DND-41 (cell line): ENCODE results near the gene INTS12.

Experiments used
- ATAC-seq: fragments of 200-7000 bp; cut with Tn5 transposase; 3 replicates; pipeline ENCODE4 v1.9.1; 2021; ENCODE audit warnings: low read depth; ENCODE audit not compliant: insufficient read depth
- DNase-seq: peaks from one replicate; pipeline ENCODE4 v3.0.0-alpha.2; 2020
- H2AFZ ChIP-seq: 2 replicates; pipeline ENCODE4 v1.6.0; 2012; ENCODE audit warnings: low read depth, low read length
- H3K27ac ChIP-seq: 2 replicates; pipeline ENCODE4 v1.5.1; 2012; ENCODE audit warnings: low read length, inconsistent platforms
- H3K27me3 ChIP-seq: fragments of 200-600 bp; sonication (generic); 2 replicates; pipeline ENCODE4 v1.6.0; 2012; ENCODE audit warnings: low read length, mild to moderate bottlenecking, inconsistent platforms; ENCODE audit not compliant: insufficient read depth, poor library complexity
- H3K36me3 ChIP-seq: 2 replicates; pipeline ENCODE4 v1.5.1; 2012; ENCODE audit warnings: low read length, inconsistent platforms; ENCODE audit not compliant: insufficient read depth
- H3K4me1 ChIP-seq: 2 replicates; pipeline ENCODE4 v1.5.1; 2012; ENCODE audit warnings: mild to moderate bottlenecking, low read length; ENCODE audit not compliant: insufficient read depth
- H3K4me2 ChIP-seq: 2 replicates; pipeline ENCODE4 v1.6.0; 2012; ENCODE audit warnings: mild to moderate bottlenecking, moderate library complexity, low read length, inconsistent platforms; ENCODE audit not compliant: insufficient read depth
- H3K4me3 ChIP-seq, 2 experiments: fragments of 200-600 bp in 1 of 2; shearing (Covaris generic) in 1 of 2; 2 replicates each; pipeline ENCODE4 v1.5.1; 2012 to 2016; ENCODE audit warnings: inconsistent platforms in 2 of 2, low read length in 2 of 2, mild to moderate bottlenecking in 2 of 2, low read depth in 1 of 2, moderate library complexity in 1 of 2
- H3K79me2 ChIP-seq: 2 replicates; pipeline ENCODE4 v1.6.0; 2012; ENCODE audit warnings: low read length, inconsistent platforms; ENCODE audit not compliant: insufficient read depth
- H3K9ac ChIP-seq: 2 replicates; pipeline ENCODE4 v1.6.0; 2012; ENCODE audit warnings: low read depth, mild to moderate bottlenecking, inconsistent platforms, low read length, moderate library complexity
- H3K9me3 ChIP-seq: 2 replicates; pipeline ENCODE4 v1.5.1; 2012; ENCODE audit warnings: low read length, moderate library complexity, mild to moderate bottlenecking, inconsistent platforms; ENCODE audit not compliant: insufficient read depth, severe bottlenecking
- H4K20me1 ChIP-seq: 2 replicates; pipeline ENCODE4 v1.6.0; 2012; ENCODE audit warnings: low read length; ENCODE audit not compliant: insufficient read depth
- CTCF ChIP-seq: IDR thresholded peaks from 2 replicates; pipeline ENCODE4 v1.5.1; 2012; ENCODE audit warnings: borderline replicate concordance, low read length, moderate library complexity, mild to moderate bottlenecking; ENCODE audit not compliant: poor library complexity, severe bottlenecking; ENCODE audit errors: extremely low read depth
- EZH2 ChIP-seq: IDR thresholded peaks from 3 replicates; pipeline ENCODE4 v1.6.1; 2012; ENCODE audit warnings: borderline replicate concordance, low read depth, mild to moderate bottlenecking, moderate library complexity, low read length, inconsistent platforms; ENCODE audit not compliant: severe bottlenecking

The INTS12 gene

GRCh38 chr4:105708181-105709080, at the start of gene INTS12, which contains the start of gene GSTCD:
INTS12 (minus strand) TSS chr4:105708689; CDS start chr4:105700005, 8,684 bp downstream.
GSTCD (plus strand) TSS chr4:105708784; CDS start chr4:105717614, 8,830 bp downstream.
- peak within 1 kb of the TSS; percentile 76 for H3K9ac ChIP-seq
- H3K9me3 ChIP-seq, result no peaks in the 10 kb centered on the region
- peaks cover 10% of the 10 kb centered on the region; the same call in 1 of the 2 replicates for H4K20me1 ChIP-seq
- peak within 1 kb of the TSS; percentile 97 for H2AFZ ChIP-seq
- DNase-seq (peak; percentile 91), ATAC-seq (peak; percentile 89)
- H3K4me2 ChIP-seq, result peak within 1 kb of the TSS; percentile 94
- peaks cover 96% of the 10 kb centered on the region for H3K79me2 ChIP-seq
- H3K4me3 ChIP-seq, result peak within 1 kb of the TSS; percentile 87 to 97
- H3K27me3 ChIP-seq, result no peaks in the 10 kb centered on the region
- peaks cover 3% of the 10 kb centered on the region; the same call in 1 of the 2 replicates for H3K36me3 ChIP-seq
- H3K4me1 ChIP-seq, result peaks cover 44% of the 10 kb centered on the region
- TF ChIP-seq CTCF, result no peak
- TF ChIP-seq EZH2, result no peak
- H3K27ac ChIP-seq, result peak within 1 kb of the TSS; percentile 82

- H3K4me2 ChIP-seq, result no peak overlapping the region
- TF ChIP-seq EZH2, result no peak
- TF ChIP-seq CTCF, result no peak
- H3K9me3 ChIP-seq, result no peaks in the 10 kb centered on the region
- H3K27me3 ChIP-seq, result no peaks in the 10 kb centered on the region
- H3K36me3 ChIP-seq, result no peaks in the 10 kb centered on the region
- H3K79me2 ChIP-seq, result no peaks in the 10 kb centered on the region
- H3K27ac ChIP-seq, result no peak overlapping the region
- ATAC-seq, result no peak
- no peaks in the 10 kb centered on the region for H4K20me1 ChIP-seq
- H3K4me1 ChIP-seq, result no peaks in the 10 kb centered on the region
- DNase-seq, result no peak
- no peak overlapping the region for H3K4me3 ChIP-seq
- H3K9ac ChIP-seq, result no peak overlapping the region
- H2AFZ ChIP-seq, result no peak overlapping the region
Observed at GRCh38 chr4:105755375-105755774, 46.9 kb upstream of the INTS12 start.

GRCh38 chr4:105753361-105753760, 44.9 kb upstream of the INTS12 start:
- Histone ChIP-seq H4K20me1 (no peaks in the 10 kb centered on the region), H2AFZ (no peak overlapping the region), H3K79me2 (no peaks in the 10 kb centered on the region), H3K36me3 (no peaks in the 10 kb centered on the region), H3K4me2 (no peak overlapping the region), H3K27me3 (no peaks in the 10 kb centered on the region), H3K9me3 (no peaks in the 10 kb centered on the region), H3K4me3 (no peak overlapping the region), H3K4me1 (no peaks in the 10 kb centered on the region), H3K9ac (no peak overlapping the region), H3K27ac (no peak overlapping the region)
- ATAC-seq (no peak), DNase-seq (no peak)
- TF ChIP-seq EZH2 (no peak), CTCF (no peak)
